Neural cell (in vitro differentiated cells): Measurements from ENCODE around the gene NRP2. TPM values are rescaled to one million over a fixed set of nuclear protein-coding genes. Genes with fewer than 3 reads are reported as not detected.

Experiments
- H2AFZ ChIP-seq: fragments of 200-600, 300-800 bp; sonication (generic), shearing (Covaris generic); 2 replicates; pipeline ENCODE4 v1.6.0; 2014; ENCODE audit warnings: low read depth, mild to moderate bottlenecking, antibody characterized with exemption, low read length, moderate library complexity
- H3F3A ChIP-seq: fragments of 200-600 bp; shearing (Covaris generic); 2 replicates; pipeline ENCODE4 v1.6.1; 2016; ENCODE audit warnings: mild to moderate bottlenecking, moderate library complexity, mixed read lengths, antibody characterized with exemption, low read length; ENCODE audit not compliant: insufficient read depth, poor library complexity, severe bottlenecking
- H3K27ac ChIP-seq: fragments of 200-600, 300-800 bp; sonication (generic), shearing (Covaris generic); 2 replicates; pipeline ENCODE4 v1.5.1; 2014; ENCODE audit warnings: mild to moderate bottlenecking, low read length, moderate library complexity
- H3K27me3 ChIP-seq: fragments of 300-800, 200-600 bp; sonication (generic), shearing (Covaris generic); 2 replicates; pipeline ENCODE4 v1.6.0; 2014; ENCODE audit warnings: mild to moderate bottlenecking, low read depth, low read length, moderate library complexity; ENCODE audit not compliant: insufficient read depth
- H3K36me3 ChIP-seq: fragments of 300-800, 200-600 bp; sonication (generic), shearing (Covaris generic); 2 replicates; pipeline ENCODE4 v1.5.1; 2014; ENCODE audit warnings: mild to moderate bottlenecking, antibody characterized with exemption, low read length, moderate library complexity; ENCODE audit not compliant: insufficient read depth
- H3K4me2 ChIP-seq: fragments of 300-800, 200-600 bp; sonication (generic), shearing (Covaris generic); 2 replicates; pipeline ENCODE4 v1.6.0; 2014; ENCODE audit warnings: mild to moderate bottlenecking, low read length
- H3K4me3 ChIP-seq: fragments of 300-800, 200-600 bp; sonication (generic), shearing (Covaris generic); 2 replicates; pipeline ENCODE4 v1.5.1; 2014; ENCODE audit warnings: mild to moderate bottlenecking, low read length, moderate library complexity
- H3K79me2 ChIP-seq: fragments of 200-600 bp; shearing (Covaris generic); replicated peaks from 2 replicates; pipeline ENCODE4 v1.6.0; 2014; ENCODE audit warnings: mild to moderate bottlenecking, low read length, moderate library complexity; ENCODE audit not compliant: insufficient read depth
- H3K9ac ChIP-seq: fragments of 300-800, 200-600 bp; sonication (generic), shearing (Covaris generic); 2 replicates; pipeline ENCODE4 v1.6.1; 2016; ENCODE audit warnings: mild to moderate bottlenecking, low read length, mixed read lengths
- H3K9me2 ChIP-seq: fragments of 200-600 bp; shearing (Covaris generic); 2 replicates; pipeline ENCODE4 v1.6.1; 2016; ENCODE audit warnings: mild to moderate bottlenecking, low read length, mixed read lengths; ENCODE audit not compliant: insufficient read depth
- H3K9me3 ChIP-seq: fragments of 200-600, 300-800 bp; sonication (generic), shearing (Covaris generic); 2 replicates; pipeline ENCODE4 v1.6.1; 2016; ENCODE audit warnings: mild to moderate bottlenecking, mixed run types, low read length, moderate library complexity, mixed read lengths
- H4K20me1 ChIP-seq: fragments of 200-600 bp; shearing (Covaris generic); 2 replicates; pipeline ENCODE4 v1.6.1; 2016; ENCODE audit warnings: mild to moderate bottlenecking, mixed run types; ENCODE audit not compliant: insufficient read depth
- CTCF ChIP-seq: fragments of 450-650 bp; IDR thresholded peaks from 2 replicates; pipeline ENCODE4 v1.5.1; 2014; ENCODE audit warnings: antibody characterized with exemption, mild to moderate bottlenecking, moderate library complexity; ENCODE audit not compliant: poor library complexity, severe bottlenecking
- EP300 ChIP-seq: fragments of 450-650 bp; conservative IDR thresholded peaks from 2 replicates; pipeline ENCODE4 v1.6.1; 2014; ENCODE audit warnings: antibody characterized with exemption, mild to moderate bottlenecking, moderate library complexity; ENCODE audit not compliant: poor library complexity, severe bottlenecking
- EZH2 ChIP-seq: fragments of 200-600, 300-800 bp; shearing (Covaris generic), sonication (generic); IDR thresholded peaks from 2 replicates; pipeline ENCODE4 v1.6.1; 2014; ENCODE audit warnings: antibody characterized with exemption, low read length, borderline replicate concordance, mild to moderate bottlenecking; ENCODE audit not compliant: insufficient read depth, poor library complexity, severe bottlenecking
- MXI1 ChIP-seq: fragments of 450-650 bp; conservative IDR thresholded peaks from 2 replicates; pipeline ENCODE4 v1.6.1; 2014; ENCODE audit warnings: antibody characterized with exemption, mild to moderate bottlenecking; ENCODE audit not compliant: poor library complexity, severe bottlenecking
- POLR2AphosphoS5 ChIP-seq: IDR thresholded peaks from 2 replicates; pipeline ENCODE4 v1.6.1; 2012
- RAD21 ChIP-seq: fragments of 450-650 bp; conservative IDR thresholded peaks from 2 replicates; pipeline ENCODE4 v1.6.1; 2014; ENCODE audit warnings: antibody characterized with exemption, mild to moderate bottlenecking, moderate library complexity
- REST ChIP-seq: IDR thresholded peaks from 2 replicates; pipeline ENCODE4 v1.6.1; 2012; ENCODE audit warnings: borderline replicate concordance
- SMC3 ChIP-seq: fragments of 450-650 bp; conservative IDR thresholded peaks from 2 replicates; pipeline ENCODE4 v1.6.1; 2014; ENCODE audit warnings: antibody characterized with exemption, mild to moderate bottlenecking, moderate library complexity; ENCODE audit not compliant: poor library complexity
- TAF1 ChIP-seq: IDR thresholded peaks from 2 replicates; pipeline ENCODE4 v1.6.1; 2012; ENCODE audit warnings: low read depth
- polyA plus RNA-seq: library from polyadenylated mRNA; depleted of rRNA; stranded (reverse); fragments of >200 nt; gene quantifications from 2 replicates; pipeline ENCODE4 v1.2.3, GENCODE V29; 2014

NRP2 gene
- polyA plus RNA-seq, 1 donor from 2014 or later, result 30.2 TPM

GRCh38 chr2:205680903-205681302 is 1.4 kb upstream of the NRP2 start:
- no peak for TF ChIP-seq EP300
- TF ChIP-seq RAD21, result no peak
- no peak for TF ChIP-seq EZH2
- no peak for TF ChIP-seq MXI1
- TF ChIP-seq CTCF, result no peak
- no peak for TF ChIP-seq POLR2AphosphoS5
- TF ChIP-seq SMC3, result no peak
- no peak for TF ChIP-seq REST
- TF ChIP-seq TAF1, result no peak
- H3K4me3 ChIP-seq, result no peak overlapping the region
- no peak overlapping the region for H3K9ac ChIP-seq
- H3K36me3 ChIP-seq, result no peaks in the 10 kb centered on the region
- peaks cover 34% of the 10 kb centered on the region for H3K27me3 ChIP-seq
- H4K20me1 ChIP-seq, result no peaks in the 10 kb centered on the region
- H3K27ac ChIP-seq, result no peak overlapping the region
- H3K9me2 ChIP-seq, result no peaks in the 10 kb centered on the region
- H2AFZ ChIP-seq, result no peak overlapping the region
- no peaks in the 10 kb centered on the region for H3F3A ChIP-seq
- H3K79me2 ChIP-seq, result peaks cover 5% of the 10 kb centered on the region
- H3K9me3 ChIP-seq, result no peaks in the 10 kb centered on the region
- no peak overlapping the region for H3K4me2 ChIP-seq

GRCh38 chr2:205681401-205682238 is 681 bp upstream of the NRP2 start:
- H3K27ac ChIP-seq, result peak overlapping the region; percentile 74
- H3K9me3 ChIP-seq, result no peaks in the 10 kb centered on the region
- H3K27me3 ChIP-seq, result peaks cover 41% of the 10 kb centered on the region
- no peaks in the 10 kb centered on the region for H3K9me2 ChIP-seq
- peak overlapping the region; percentile 10 for H3K4me2 ChIP-seq
- peak overlapping the region; percentile 10 for H2AFZ ChIP-seq
- H3F3A ChIP-seq, result no peaks in the 10 kb centered on the region
- H3K79me2 ChIP-seq, result peaks cover 12% of the 10 kb centered on the region
- TF ChIP-seq MXI1 (no peak), EP300 (no peak), REST (no peak), POLR2AphosphoS5 (no peak), TAF1 (no peak), CTCF (no peak), RAD21 (no peak), SMC3 (no peak), EZH2 (no peak)
- no peaks in the 10 kb centered on the region for H3K36me3 ChIP-seq
- H3K9ac ChIP-seq, result peak overlapping the region; percentile 88
- no peaks in the 10 kb centered on the region for H4K20me1 ChIP-seq
- H3K4me3 ChIP-seq, result peak overlapping the region; percentile 91
